Spleen (tissue), 11 donors: ENCODE results near the gene BANF1. TPM values are rescaled to one million over a fixed set of nuclear protein-coding genes. Genes with fewer than 3 reads are reported as not detected.

Source experiments
- DNase-seq: peaks from one replicate; pipeline ENCODE4 v3.0.0-alpha.2; 2020
- H3K27ac ChIP-seq, 8 donors: fragments of 200-600 bp; sonication (generic) in 7 of 8; 1 replicate in 4 of 8; 2 replicates in 4 of 8; pipeline versions ENCODE4 v1.5.0 to v1.8.0; 2016 to 2021; ENCODE audit warnings: inconsistent platforms in 4 of 8, mild to moderate bottlenecking in 4 of 8, moderate library complexity in 1 of 8
- H3K27me3 ChIP-seq, 7 donors: fragments of 200-600 bp; sonication (generic) in 6 of 7; replicated peaks in 1 of 7; 1 replicate in 4 of 7; 2 replicates in 3 of 7; pipeline versions ENCODE4 v1.5.0 to v1.8.0; 2016 to 2021; ENCODE audit warnings: inconsistent platforms in 3 of 7, mild to moderate bottlenecking in 1 of 7
- H3K36me3 ChIP-seq, 6 donors: fragments of 200-600 bp; sonication (generic) in 5 of 6; 1 replicate in 4 of 6; 2 replicates in 2 of 6; pipeline versions ENCODE4 v1.5.0 to v1.8.0; 2016 to 2021; ENCODE audit warnings: inconsistent platforms in 2 of 6
- H3K4me1 ChIP-seq, 6 donors: fragments of 200-600 bp; sonication (generic) in 5 of 6; 1 replicate in 3 of 6; 2 replicates in 3 of 6; pipeline versions ENCODE4 v1.5.0 to v1.8.0; 2016 to 2021; ENCODE audit warnings: inconsistent platforms in 3 of 6
- H3K4me3 ChIP-seq, 8 donors: fragments of 200-600 bp; sonication (generic) in 7 of 8; 1 replicate in 4 of 8; 2 replicates in 4 of 8; pipeline versions ENCODE4 v1.5.0 to v1.8.0; 2016 to 2021; ENCODE audit warnings: inconsistent platforms in 4 of 8, mild to moderate bottlenecking in 4 of 8, moderate library complexity in 2 of 8
- H3K9me3 ChIP-seq, 8 donors: fragments of 200-600 bp; sonication (generic) in 7 of 8; 1 replicate in 4 of 8; 2 replicates in 4 of 8; pipeline versions ENCODE4 v1.5.0 to v1.8.0; 2016 to 2021; ENCODE audit warnings: inconsistent platforms in 4 of 8
- CTCF ChIP-seq, 11 experiments: fragments of 200-600 bp in 7 of 11; fragments of 450-650 bp in 4 of 11; sonication (generic) in 4 of 11; IDR thresholded peaks in 8 of 11; conservative IDR thresholded peaks in 3 of 11; 1 replicate in 7 of 11; 2 replicates in 4 of 11; pipeline versions ENCODE4 v1.4.0 to v1.8.0; 2016 to 2021; ENCODE audit warnings: antibody characterized with exemption in 11 of 11, inconsistent platforms in 4 of 11, mild to moderate bottlenecking in 1 of 11
- POLR2A ChIP-seq, 3 donors: fragments of 450-650 bp; IDR thresholded peaks; one replicate each; pipeline ENCODE4 v1.5.1; 2017; ENCODE audit warnings: antibody characterized with exemption in 3 of 3, mild to moderate bottlenecking in 1 of 3
- POLR2AphosphoS5 ChIP-seq, 3 donors: sonication (generic); formaldehyde crosslinking; IDR thresholded peaks; one replicate each; pipeline ENCODE4 v1.5.1; 2017; ENCODE audit warnings: antibody characterized with exemption in 3 of 3
- WGBS, 5 donors: extraction: QIAGEN DNeasy Blood & Tissue Kit in 3 of 5; methylation state at CpG; one replicate each; pipeline versions ENCODE4 v1.1.5 to v1.1.7; 2013 to 2018; 5-methylcytosine and 5-hydroxymethylcytosine counted together
- intact Hi-C: fragments of 100-400 bp; cut with DNase I; formaldehyde crosslinking; loops from one replicate; pipeline ENCODE4 v1.15.0; 2023; ENCODE audit warnings: low total_unique reads
- polyA plus RNA-seq, 3 donors: library from polyadenylated mRNA; stranded (reverse); fragments of 200-250 nt; gene quantifications; one replicate each; pipeline ENCODE4 v1.2.1, GENCODE V29; 2013
- total RNA-seq, 7 donors: library from RNA; depleted of rRNA in 3 of 7; stranded (reverse); fragments of >200 nt in 3 of 7; fragmentation: NEBNext Ultra II Directional in 4 of 7; extraction: Animal tissue kit (Norgen Biotek cat#: 25700) in 4 of 7; gene quantifications; one replicate each; pipeline versions ENCODE4 v1.1.0 to v1.2.1, GENCODE V29; 2016 to 2021
- donor health status: healthy with polysubstance abuse.
- donor health status: DM: no; HTN: no; CAD: no; lungs with moderate emphysema.
- donor health status: DM: no; HTN: no; CAD: no.
- donor health status: Bipolar disorder and iron deficiency.
- donor health status: healthy.
- donor health status: DM: no; HTN: no; CAD: no.
- donor health status: DM: yes; HTN: yes; CAD: no.

Gene BANF1
- total and polyA plus RNA-seq, 10 donors, result 50.5 to 219 (median 109) TPM

GRCh38 chr11:65958291-65958690, 44.0 kb upstream of the BANF1 start:
- intact Hi-C loops, result no loop called here
- Histone ChIP-seq H3K9me3 (no peaks in the 10 kb centered on the region), H3K4me1 (peaks cover 12 to 40% (median 27%) of the 10 kb centered on the region in 6 donors), H3K27ac (no peak overlapping the region), H3K27me3 (peaks cover 0 to 3% (median 0%) of the 10 kb centered on the region in 7 donors), H3K36me3 (peaks cover 0 to 2% (median 0%) of the 10 kb centered on the region in 6 donors), H3K4me3 (no peak overlapping the region)
- 62 to 74% (median 67%) methylated on average over 4 of the region's 4 CpGs for WGBS, 5 donors
- TF ChIP-seq POLR2AphosphoS5 (IDR thresholded peaks at IDR 0.05) (no peak), CTCF (IDR thresholded peaks at IDR 0.05 in 8 of 11, conservative IDR thresholded peaks at IDR 0.05 in 3 of 11) (no peak), POLR2A (IDR thresholded peaks at IDR 0.05) (no peak)
- DNase-seq, result no peak

- peaks cover 0 to 8% (median 3%) of the 10 kb centered on the region in 6 donors for H3K36me3 ChIP-seq
- WGBS, 5 donors, result 85 to 92% (median 87%) methylated on average over 11 to 17 of the region's 17 CpGs
- H3K4me1 ChIP-seq, result peaks cover 18 to 46% (median 33%) of the 10 kb centered on the region in 6 donors
- no peak overlapping the region for H3K27ac ChIP-seq
- H3K27me3 ChIP-seq, result no peaks in the 10 kb centered on the region
- H3K4me3 ChIP-seq, result no peak overlapping the region
- intact Hi-C loops, result no loop called here
- no peaks in the 10 kb centered on the region for H3K9me3 ChIP-seq
- TF ChIP-seq POLR2A (IDR thresholded peaks at IDR 0.05), result no peak
- no peak for TF ChIP-seq POLR2AphosphoS5 (IDR thresholded peaks at IDR 0.05)
- no peak for TF ChIP-seq CTCF (IDR thresholded peaks at IDR 0.05 in 8 of 11, conservative IDR thresholded peaks at IDR 0.05 in 3 of 11)
- peak; percentile 74 for DNase-seq
Measured at GRCh38 chr11:65958774-65959420, 43.4 kb upstream of the BANF1 start.

- Histone ChIP-seq H3K4me3 (peak overlapping the region; percentile 79 to 100 (median 98)), H3K27ac (peak overlapping the region; percentile 64 to 97 (median 94)), H3K27me3 (no peaks in the 10 kb centered on the region), H3K36me3 (peaks cover 0 to 28% (median 22%) of the 10 kb centered on the region in 6 donors), H3K4me1 (peaks cover 19 to 60% (median 44%) of the 10 kb centered on the region in 6 donors), H3K9me3 (no peaks in the 10 kb centered on the region)
- WGBS, 5 donors, result 52 to 59% (median 57%) methylated on average over 16 of the region's 16 CpGs
- TF ChIP-seq CTCF (IDR thresholded peaks at IDR 0.05 in 8 of 11, conservative IDR thresholded peaks at IDR 0.05 in 3 of 11), result no peak
- no peak for TF ChIP-seq POLR2AphosphoS5 (IDR thresholded peaks at IDR 0.05)
- intact Hi-C loops, result no loop called here
- DNase-seq, result peak; percentile 66
Measured at GRCh38 chr11:65960824-65961266, 41.5 kb upstream of the BANF1 start.

GRCh38 chr11:65961267-65962140, 40.8 kb upstream of the BANF1 start, which contains the start of gene SART1:
Gene SART1, plus strand, starts transcription at chr11:65961734. Its CDS starts 47 bp downstream, at chr11:65961781.
- intact Hi-C loops, result no loop called here
- WGBS, 5 donors, result 0 to 1% (median 0%) methylated on average over 33 to 97 of the region's 97 CpGs
- TF ChIP-seq POLR2AphosphoS5 (IDR thresholded peaks at IDR 0.05), result peak; percentile 95 to 97 (median 95)
- peak in 1 of 3 donors; percentile 51 for TF ChIP-seq POLR2A (IDR thresholded peaks at IDR 0.05)
- peak in 3 of 11 experiments; percentile 11 to 36 (median 15) for TF ChIP-seq CTCF (IDR thresholded peaks at IDR 0.05 in 8 of 11, conservative IDR thresholded peaks at IDR 0.05 in 3 of 11)

More at GRCh38 chr11:65961267-65962140, 40.8 kb upstream of the BANF1 start, which contains the start of gene SART1:
- Histone ChIP-seq H3K9me3 (no peaks in the 10 kb centered on the region), H3K27ac (peak within 1 kb of the TSS; percentile 64 to 97 (median 94)), H3K4me1 (peaks cover 19 to 56% (median 44%) of the 10 kb centered on the region in 6 donors), H3K27me3 (no peaks in the 10 kb centered on the region), H3K4me3 (peak within 1 kb of the TSS; percentile 79 to 100 (median 98)), H3K36me3 (peaks cover 4 to 34% (median 29%) of the 10 kb centered on the region in 6 donors)
- peak; percentile 99 for DNase-seq
